Vagina (tissue), 2 donors: Measurements from ENCODE around the gene GLO1.

ENCODE experiments used
- POLR2A ChIP-seq, 2 donors: fragments of 450-650 bp; IDR thresholded peaks; one replicate each; pipeline ENCODE4 v1.6.1; 2017; ENCODE audit warnings: antibody characterized with exemption in 2 of 2, mild to moderate bottlenecking in 2 of 2, moderate library complexity in 2 of 2
- POLR2AphosphoS5 ChIP-seq, 2 donors: sonication (generic); formaldehyde crosslinking; IDR thresholded peaks; one replicate each; pipeline ENCODE4 v1.9.0; 2017; ENCODE audit warnings: antibody characterized with exemption in 2 of 2, mild to moderate bottlenecking in 2 of 2, low read depth in 1 of 2; ENCODE audit not compliant: insufficient read depth in 1 of 2
- TF ChIP-seq, protein P1 (sequence below), 3 experiments: fragments of 450-650 bp in 2 of 3; fragments of 200-600 bp in 1 of 3; sonication (generic) in 1 of 3; IDR thresholded peaks; one replicate each; pipeline ENCODE4 v1.5.1; 2017 to 2019; ENCODE audit warnings: antibody characterized with exemption in 3 of 3, mild to moderate bottlenecking in 2 of 3, moderate library complexity in 2 of 3

GRCh38 chr6:38736951-38737350 lies 34.0 kb upstream of the GLO1 start:
- TF ChIP-seq, protein P1, sequence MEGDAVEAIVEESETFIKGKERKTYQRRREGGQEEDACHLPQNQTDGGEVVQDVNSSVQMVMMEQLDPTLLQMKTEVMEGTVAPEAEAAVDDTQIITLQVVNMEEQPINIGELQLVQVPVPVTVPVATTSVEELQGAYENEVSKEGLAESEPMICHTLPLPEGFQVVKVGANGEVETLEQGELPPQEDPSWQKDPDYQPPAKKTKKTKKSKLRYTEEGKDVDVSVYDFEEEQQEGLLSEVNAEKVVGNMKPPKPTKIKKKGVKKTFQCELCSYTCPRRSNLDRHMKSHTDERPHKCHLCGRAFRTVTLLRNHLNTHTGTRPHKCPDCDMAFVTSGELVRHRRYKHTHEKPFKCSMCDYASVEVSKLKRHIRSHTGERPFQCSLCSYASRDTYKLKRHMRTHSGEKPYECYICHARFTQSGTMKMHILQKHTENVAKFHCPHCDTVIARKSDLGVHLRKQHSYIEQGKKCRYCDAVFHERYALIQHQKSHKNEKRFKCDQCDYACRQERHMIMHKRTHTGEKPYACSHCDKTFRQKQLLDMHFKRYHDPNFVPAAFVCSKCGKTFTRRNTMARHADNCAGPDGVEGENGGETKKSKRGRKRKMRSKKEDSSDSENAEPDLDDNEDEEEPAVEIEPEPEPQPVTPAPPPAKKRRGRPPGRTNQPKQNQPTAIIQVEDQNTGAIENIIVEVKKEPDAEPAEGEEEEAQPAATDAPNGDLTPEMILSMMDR (IDR thresholded peaks at IDR 0.05) = no peak
- no peak for TF ChIP-seq POLR2A (IDR thresholded peaks at IDR 0.05)
- TF ChIP-seq POLR2AphosphoS5 (IDR thresholded peaks at IDR 0.05; ENCODE audit: insufficient read depth in 1 of 2, low read depth in 1 of 2) = no peak
